NOMO-1 treated with dmso at 0.1 percent for 144 hours (cell line): ENCODE measurements around the gene HMGCR.
A peak's percentile ranks its signal among the peaks of the same experiment; 100 is the strongest.
"Not testable (repeated sequence)": the region's sequence is repeated elsewhere in the genome, so short reads cannot be mapped to it uniquely, and the experiment has no call there.

Experiments used
- DNase-seq: peaks from one replicate; lab custom pipeline; 2025; ENCODE audit not compliant: unreplicated experiment; lab: John Stamatoyannopoulos, UW

Gene HMGCR

GRCh38 chr5:75336615-75337336 lies at the start of gene HMGCR:
TSS of gene HMGCR (plus strand) at chr5:75337220. CDS start at chr5:75342606, 5,386 bp downstream.
- DNase-seq: peak; percentile 99

DNA sequence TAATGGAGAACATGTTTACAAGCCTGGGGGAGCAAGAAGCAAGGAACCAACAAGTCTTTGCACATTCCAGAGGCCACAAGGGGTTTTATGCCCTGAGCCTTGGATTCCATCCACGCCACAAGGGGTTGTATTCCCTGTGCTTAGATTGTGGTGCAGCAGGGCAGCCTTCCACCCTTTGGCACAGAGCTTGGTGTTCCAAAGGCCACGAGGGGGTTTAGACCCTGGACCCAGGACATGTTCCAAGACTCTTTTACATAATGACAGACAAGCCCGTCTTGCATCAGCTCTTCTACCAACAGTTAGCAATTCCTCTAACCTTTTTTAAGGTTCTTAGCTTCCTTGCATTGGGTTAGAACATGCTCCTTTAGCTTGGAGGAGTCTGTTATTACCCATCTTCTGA lies 45.2 kb upstream of the HMGCR start:
- not testable (repeated sequence) for DNase-seq

DNA sequence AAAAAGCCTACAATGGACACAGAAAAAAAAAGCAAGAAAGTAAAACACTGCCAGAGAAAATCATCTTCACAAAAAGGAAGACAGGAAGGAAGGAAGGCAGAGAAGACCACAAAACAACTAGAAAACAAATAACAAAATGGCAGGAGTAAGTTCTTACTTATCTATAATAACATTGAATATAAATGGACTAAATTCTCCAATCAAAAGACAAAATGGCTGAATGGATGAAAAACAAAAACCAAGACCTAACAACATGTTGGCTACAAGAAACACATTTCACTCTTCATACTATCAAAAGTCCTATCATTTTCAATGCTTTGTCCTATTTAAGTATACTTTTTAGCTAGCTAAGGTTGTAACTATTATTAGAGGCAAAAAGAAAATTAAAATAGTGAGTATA lies 36.9 kb upstream of the HMGCR start:
- DNase-seq: no peak

- no peak for DNase-seq
Observed at GRCh38 chr5:75303419-75303818, 33.6 kb upstream of the HMGCR start.

DNA sequence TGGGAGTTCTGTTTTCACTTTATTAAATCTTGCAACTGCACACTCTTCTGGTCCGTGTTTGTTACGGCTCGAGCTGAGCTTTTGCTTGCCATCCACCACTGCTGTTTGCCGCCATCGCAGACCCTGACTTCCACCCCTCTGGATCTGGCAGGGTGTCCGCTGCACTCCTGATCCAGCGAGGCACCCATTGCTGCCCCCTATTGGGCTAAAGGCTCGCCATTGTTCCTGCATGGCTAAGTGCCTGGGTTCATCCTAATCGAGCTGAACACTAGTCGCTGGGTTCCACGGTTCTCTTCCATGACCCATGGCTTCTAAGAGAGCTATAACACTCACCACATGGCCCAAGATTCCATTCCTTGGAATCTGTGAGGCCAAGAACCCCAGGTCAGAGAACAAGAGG lies 32.5 kb upstream of the HMGCR start:
- DNase-seq: not testable (repeated sequence)

DNA sequence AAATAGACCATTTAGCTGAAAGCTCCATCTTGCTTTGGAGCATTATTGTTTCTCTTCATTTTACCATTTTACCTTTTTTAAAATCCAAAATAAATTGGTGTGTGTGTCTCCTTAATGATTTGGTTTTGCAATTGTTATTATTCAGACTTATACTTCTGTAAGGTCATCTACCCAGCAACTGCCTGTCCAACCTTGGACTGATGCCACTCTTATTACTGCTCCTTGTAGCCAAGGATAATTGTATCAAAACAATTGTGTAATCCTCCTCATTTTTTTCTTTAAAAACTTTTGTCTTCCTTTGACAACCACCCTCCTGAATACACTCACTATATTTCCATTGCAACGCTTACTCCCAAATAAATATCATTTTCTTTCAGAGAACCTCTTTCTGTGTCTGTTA lies 30.3 kb upstream of the HMGCR start:
- DNase-seq: no peak

- no peak for DNase-seq
Observed at GRCh38 chr5:75310212-75310611, 26.8 kb upstream of the HMGCR start.

DNA sequence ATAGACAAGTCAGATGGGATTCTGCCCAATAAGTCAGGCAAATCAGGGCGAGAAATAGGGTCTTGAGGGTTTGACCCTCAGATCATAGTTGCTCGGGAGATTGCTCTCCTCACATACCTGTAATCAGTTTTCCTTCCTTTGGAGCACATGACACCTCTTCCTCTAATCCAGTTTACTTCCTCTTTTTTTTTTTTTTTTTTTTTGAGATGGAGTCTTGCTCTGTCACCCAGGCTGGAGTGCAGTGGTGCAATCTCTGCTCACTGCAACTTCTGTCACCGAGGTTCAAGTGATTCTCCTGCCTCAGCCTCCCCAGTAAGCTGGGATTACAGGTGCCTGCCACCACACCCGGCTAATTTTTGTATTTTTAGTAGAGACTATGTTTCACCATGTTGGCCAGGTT lies 17.9 kb upstream of the HMGCR start:
- peak; percentile 56 for DNase-seq

DNA sequence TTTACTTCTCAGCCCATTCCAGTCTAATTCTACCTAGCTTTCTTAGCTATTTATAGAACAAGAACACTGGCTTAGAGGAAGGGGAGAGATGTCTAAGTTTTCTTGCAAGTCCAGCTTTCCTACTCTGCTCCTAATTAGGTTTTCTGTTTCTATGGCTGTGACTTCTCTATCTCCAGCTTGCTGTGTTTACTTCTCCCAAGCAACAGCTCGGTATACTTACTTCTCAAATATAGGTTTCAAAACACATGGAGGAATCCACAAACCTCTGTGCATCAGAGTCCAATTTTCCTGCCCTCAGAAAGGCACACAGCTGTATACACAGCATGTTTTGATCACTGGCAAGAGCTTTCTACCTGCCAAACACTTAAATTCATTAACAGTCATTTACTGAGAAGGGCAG lies 17.4 kb upstream of the HMGCR start:
- DNase-seq: no peak

GRCh38 chr5:75320371-75320770 lies 16.6 kb upstream of the HMGCR start:
- peak; percentile 95 for DNase-seq

DNA sequence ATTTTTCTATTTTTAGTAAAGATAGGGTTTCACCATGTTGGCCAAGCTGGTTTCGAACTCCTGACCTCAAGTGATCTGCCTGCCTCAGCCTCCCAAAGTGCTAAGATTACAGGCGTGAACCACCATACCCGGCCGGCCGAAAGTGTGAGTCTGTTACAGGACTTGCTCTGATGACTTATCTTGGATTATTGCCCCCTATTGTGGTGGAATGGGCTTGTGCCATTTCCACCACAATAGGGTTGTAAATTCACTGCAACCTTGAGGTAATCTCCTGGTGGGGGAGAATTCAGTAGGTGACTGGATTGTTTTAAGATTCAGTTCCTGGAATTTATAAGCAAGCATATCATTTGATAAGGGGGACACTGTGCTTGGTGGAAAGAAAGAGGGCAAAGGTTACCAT lies 15.0 kb upstream of the HMGCR start:
- no peak for DNase-seq

DNA sequence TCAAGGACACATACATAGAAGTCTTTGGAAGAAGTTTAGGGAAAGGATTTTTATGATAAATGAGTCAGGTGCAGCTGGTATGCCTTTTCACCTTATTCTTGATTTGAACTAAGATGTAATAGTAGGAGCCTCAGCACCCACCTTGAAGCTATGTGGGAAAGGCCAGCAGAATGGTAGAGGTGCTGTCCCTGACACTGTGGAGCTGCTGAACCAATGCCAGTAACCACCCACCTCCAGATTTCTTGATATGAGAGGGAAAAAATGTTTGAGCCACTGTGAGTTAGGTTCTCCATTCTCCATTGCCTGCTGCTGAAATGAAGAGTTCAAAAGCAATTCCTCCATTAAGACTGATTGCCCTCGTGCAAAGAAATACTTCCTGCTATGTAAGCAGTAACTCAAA lies 12.2 kb upstream of the HMGCR start:
- DNase-seq: no peak

DNA sequence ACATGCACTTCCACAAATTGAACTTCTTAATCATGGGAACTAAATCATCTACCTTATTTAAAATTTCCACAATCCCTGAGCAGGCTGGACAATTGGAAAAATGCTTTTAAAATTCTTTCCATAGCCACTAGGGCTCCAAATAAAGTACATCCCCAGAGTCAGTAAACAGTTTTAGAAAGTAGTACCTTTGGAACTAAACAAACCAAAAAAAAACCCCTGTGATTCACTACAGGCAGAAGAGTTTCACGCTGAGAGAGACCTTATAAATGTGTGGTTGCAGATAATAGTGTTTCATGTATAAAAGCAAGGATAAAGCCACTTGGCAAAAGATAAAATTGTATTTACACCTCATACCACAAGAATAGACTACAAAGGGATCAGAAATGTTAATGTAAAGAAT lies 11.8 kb upstream of the HMGCR start:
- DNase-seq: no peak

DNA sequence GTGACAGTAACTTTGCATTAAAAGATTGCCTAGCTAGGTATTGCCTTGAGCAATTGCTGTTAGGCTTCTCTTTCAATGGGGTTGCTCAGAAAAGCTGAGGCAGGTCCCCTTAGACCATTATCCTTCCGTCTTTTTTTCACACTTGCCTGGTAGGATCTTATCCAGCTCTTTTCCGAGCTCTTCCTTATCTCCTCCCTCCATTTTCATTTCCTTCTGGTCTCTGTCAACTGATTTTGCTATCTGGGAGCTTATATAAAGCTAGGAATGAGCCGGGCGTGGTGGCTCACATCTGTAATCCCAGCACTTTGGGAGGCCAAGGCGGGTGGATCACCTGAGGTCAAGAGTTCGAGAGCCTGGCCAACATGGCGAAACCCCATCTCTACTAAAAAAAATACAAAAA lies 6.6 kb upstream of the HMGCR start:
- DNase-seq: no peak

- no peak for DNase-seq
Observed at GRCh38 chr5:75331095-75332090, 5.6 kb upstream of the HMGCR start.

- DNase-seq: not testable (repeated sequence)
Observed at GRCh38 chr5:75333759-75334158, 3.3 kb upstream of the HMGCR start.

- DNase-seq: not testable (repeated sequence)
Observed at GRCh38 chr5:75334413-75334812, 2.6 kb upstream of the HMGCR start.

- no peak for DNase-seq
Observed at GRCh38 chr5:75335486-75335885, 1.5 kb upstream of the HMGCR start.

GRCh38 chr5:75335952-75336614 lies 937 bp upstream of the HMGCR start:
- no peak for DNase-seq

- no peak for DNase-seq
Observed at GRCh38 chr5:75337366-75338021, 474 bp downstream of the HMGCR start.

- DNase-seq: no peak
Observed at GRCh38 chr5:75338408-75338807, 1.4 kb downstream of the HMGCR start.
